Skin of body (tissue), 2 donors: ENCODE measurements around the gene NGRN. TPM values are rescaled to one million over a fixed set of nuclear protein-coding genes. Genes with fewer than 3 reads are reported as not detected.
"Not testable (repeated sequence)": the region's sequence is repeated elsewhere in the genome, so short reads cannot be mapped to it uniquely, and the experiment has no call there.

Experiments used
- DNase-seq: peaks from one replicate; lab custom pipeline; 2025; lab: John Stamatoyannopoulos, UW
- total RNA-seq: library from RNA; depleted of rRNA; stranded (reverse); fragments of >200 nt; gene quantifications from one replicate; pipeline ENCODE4 v1.2.3, GENCODE V29; 2014

NGRN gene
- total RNA-seq, 1 donor from 2014 or later: 51.8 TPM

DNA sequence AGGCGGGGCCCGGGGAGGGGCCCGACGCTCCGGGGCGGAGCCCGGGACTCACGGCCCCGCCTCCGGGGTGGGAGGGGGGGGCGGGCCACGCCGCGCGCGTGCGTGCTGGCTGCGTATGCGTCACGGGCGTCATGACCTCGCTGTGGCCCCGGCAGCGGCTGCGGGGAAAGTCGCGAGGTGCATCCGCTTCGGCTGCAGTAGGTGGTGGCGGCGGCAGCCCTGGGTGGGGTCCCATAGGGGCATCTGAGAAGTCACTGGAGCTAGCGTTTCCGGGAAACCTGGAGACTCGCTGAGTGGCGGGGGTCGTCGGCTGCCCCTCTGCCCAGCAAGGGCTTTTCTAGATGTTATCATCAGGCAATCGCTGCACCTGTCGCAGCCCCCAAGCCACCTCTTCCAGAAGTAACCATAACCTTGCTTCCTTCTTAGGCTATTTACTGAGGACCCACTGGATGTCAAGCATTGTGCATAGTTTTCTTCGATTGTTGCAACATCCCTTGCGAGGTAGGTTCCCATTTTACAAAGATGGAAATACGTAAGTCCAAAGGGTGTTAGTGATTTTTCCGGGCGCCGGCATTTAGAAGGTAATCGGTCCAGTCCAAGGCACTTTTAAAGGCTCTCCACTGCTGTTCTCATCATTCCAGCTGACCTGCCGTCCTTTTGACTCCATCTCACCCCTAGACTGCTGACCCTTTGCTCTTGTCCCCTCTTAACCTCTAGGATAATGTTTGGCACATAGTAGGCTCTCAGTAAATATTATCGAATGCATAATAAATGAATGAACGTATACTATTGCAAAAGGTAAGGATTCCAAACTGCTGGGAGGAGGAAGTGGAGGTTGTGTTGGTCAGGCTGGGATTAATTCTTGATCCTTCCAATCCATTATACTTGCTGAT lies 31.1 kb upstream of the NGRN start, which contains the start of gene GDPGP1:
Gene GDPGP1, plus strand, starts transcription at position 114 of the 893 bp plus-strand sequence. CDS start 6,700 bp downstream, outside the sequence.
- DNase-seq: peak; percentile 92

DNA sequence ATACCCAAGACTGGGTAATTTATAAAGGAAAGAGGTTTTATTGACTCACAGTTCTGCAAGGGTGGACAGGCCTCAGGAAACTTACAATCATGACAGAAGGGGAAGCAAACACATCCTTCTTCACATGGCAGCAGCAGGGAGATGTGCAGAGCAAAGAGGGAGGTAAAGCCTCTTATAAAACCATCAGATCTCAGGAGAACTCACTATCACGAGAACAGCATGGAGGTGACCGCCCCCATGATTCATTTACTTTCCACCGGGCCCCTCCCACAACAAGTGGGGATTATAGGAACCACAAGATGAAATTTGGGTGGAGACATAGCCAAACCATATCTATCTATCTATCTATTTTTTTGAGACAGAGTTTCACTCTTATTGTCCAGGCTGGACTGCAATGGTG lies 26.1 kb upstream of the NGRN start:
- no peak for DNase-seq

DNA sequence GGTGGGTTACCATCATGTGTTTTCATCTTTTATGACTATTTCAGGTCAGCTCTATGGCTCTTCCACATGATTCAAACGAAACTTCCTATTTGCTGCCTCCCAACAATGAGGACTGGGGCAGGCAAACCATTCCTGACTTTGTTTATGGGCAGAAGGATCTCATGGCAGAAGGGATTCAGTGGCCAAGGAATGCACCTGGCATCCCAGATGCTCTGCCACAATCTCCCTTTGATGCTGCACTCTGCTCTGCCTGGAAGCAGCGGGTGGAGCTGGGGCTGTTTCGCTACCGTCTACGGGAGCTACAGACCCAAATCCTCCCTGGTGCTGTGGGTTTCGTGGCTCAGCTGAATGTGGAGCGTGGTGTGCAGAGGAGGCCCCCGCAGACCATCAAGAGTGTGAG lies 24.6 kb upstream of the NGRN start:
- no peak for DNase-seq

DNA sequence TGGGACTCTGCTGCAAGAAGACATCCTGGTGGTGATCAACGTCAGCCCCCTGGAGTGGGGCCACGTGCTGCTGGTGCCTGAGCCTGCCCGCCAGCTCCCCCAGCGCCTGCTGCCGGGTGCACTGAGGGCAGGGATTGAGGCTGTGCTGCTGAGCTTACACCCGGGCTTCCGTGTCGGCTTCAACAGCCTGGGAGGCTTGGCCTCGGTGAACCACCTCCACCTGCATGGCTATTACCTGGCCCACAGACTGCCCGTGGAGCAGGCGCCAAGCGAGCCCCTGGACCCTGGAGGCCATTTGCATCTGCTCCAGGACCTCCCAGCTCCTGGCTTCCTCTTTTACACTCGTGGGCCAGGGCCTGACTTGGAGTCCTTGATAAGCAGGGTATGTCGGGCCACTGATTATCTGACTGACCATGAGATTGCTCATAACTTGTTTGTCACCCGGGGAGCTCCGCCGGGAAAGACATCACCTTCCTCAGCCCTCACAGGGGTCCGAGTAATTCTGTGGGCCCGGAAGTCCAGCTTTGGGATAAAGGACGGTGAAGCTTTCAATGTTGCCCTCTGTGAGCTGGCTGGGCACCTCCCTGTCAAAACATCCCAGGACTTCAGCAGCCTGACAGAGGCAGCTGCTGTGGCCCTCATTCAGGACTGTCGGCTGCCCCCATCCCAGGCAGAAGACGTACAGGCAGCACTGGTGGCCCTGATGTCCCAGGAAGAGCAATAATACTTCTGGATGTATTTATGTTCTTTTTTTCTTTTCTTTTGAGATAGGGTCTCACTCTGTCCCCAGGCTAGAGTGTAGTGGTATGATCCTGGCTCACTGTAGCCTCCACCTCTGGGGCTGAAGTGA lies 23.9 kb upstream of the NGRN start:
- DNase-seq: no peak

DNA sequence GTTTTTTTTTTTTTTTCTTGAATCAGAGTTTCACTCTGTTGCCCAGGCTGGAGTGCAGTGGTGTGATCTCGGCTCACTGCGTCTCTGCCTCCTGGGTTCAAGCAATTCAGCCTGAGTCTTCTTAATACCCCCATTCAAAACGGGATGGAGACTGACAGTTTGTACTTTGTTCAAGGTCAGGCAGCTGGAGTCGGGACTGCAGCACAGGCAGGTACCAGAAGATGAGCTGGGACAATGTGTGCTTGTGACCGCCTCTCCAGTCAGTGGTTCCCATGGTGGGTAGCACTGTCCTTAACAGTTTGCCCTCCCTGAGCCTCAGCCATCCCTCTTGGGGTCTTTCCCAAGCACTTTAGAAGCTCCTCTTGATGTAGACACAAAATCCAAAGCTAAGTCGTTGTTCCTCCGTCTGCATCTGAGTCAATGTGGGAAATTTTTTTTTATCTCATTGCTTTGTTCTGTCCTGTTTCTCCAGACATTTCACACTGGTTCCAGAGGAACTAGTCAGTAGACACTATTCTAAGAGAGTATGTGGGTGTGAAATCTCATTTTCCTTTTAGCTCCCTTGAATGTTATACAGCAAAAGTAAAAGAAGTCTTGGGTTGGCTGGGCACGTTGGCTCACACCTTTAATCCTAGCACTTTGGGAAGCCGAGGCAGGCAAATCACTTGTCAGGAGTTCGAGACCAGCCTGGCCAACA lies 21.4 kb upstream of the NGRN start:
- DNase-seq: no peak

DNA sequence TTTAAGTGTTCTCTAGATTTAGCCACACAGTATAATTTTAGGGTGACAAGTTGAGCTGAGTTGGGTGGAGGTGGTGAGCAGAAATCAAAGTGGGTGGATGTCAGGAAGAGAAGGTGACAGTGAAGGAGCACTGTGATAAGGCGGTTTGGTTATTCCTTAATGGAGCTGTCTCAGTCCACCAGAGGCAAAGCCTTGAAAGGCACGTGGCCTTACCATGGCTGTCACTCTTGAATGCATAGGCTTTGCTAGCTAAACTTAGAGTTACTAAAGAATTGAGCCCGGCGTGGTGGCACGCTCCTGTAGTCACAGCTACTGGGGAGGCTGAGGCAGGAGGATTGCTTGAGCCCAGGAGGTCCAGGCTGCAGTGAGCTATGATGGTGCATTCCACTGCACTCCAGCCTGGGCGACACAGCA lies 16.7 kb upstream of the NGRN start:
- DNase-seq: no peak

DNA sequence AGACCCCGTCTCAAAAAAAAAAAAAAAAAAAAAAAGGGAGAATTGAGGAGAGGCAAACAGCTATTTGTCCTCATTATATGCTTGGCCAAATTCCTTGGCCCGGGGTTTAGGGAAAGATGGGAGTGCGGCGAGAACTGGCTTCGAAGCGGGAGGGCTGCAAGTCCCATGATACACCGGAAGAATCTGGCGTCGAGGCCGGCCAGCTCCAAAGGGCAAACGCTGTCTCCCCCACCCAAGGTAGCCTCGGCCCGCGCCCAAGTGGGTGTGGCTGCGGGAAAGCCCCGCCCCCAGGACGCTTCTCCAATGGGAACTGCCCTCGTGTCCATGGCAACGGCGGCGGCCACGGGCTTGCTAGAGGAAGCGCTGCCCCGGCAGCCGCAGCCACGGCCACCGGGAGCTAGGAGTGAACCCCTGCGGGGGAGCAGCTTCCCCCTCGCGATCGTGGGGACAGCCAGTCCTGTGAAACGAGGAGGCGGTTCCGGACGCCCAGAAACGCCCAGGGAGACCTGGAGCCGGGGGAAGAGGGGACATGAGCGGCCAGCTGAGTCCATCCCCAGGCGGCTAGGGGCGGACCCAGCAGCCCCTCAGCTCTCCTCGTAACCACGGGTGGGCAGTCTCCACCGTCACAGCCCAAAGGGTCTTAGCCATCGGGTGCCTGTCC lies 16.1 kb upstream of the NGRN start, which contains the start of gene TTLL13:
Gene TTLL13, plus strand, starts transcription at position 354 of the 661 bp plus-strand sequence. CDS start 1,075 bp downstream, outside the sequence.
- peak; percentile 45 for DNase-seq

DNA sequence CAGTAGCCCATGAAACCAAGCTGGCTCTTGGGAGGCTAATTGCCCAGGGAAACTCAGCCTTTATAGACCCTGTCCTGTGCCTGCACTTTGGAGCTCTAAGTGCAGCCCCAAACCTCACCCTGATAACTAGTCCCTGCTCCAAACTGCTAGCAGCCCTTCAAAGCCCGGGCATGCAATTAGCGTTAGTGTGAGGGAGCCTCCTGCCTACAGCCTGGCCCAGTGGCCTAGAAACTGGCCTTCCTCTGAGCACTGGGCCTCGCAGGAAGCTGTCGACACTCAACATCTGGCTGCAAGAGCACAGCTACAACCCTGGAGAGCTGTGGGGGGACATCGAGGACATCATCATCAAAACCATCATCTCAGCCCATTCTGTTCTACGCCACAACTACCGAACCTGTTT lies 7.7 kb upstream of the NGRN start:
- DNase-seq: no peak

DNA sequence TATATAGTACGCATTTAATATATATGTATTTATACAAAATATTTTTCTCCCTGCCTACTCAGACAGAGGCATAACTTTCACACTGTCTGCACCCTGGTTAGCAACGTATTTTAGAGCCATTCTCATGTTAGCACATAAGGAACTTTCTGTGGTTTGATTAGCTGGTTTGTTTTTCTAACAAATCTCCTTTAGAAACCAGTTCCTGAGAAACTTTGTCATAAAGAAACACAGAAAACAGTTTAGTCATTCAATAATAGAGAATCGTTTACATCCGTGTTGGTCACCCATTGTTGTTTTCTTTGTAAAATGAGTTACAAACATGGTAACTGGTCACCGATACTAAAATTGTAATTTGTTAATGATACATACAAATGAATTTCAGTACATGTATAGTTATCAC lies 5.9 kb upstream of the NGRN start:
- no peak for DNase-seq

DNA sequence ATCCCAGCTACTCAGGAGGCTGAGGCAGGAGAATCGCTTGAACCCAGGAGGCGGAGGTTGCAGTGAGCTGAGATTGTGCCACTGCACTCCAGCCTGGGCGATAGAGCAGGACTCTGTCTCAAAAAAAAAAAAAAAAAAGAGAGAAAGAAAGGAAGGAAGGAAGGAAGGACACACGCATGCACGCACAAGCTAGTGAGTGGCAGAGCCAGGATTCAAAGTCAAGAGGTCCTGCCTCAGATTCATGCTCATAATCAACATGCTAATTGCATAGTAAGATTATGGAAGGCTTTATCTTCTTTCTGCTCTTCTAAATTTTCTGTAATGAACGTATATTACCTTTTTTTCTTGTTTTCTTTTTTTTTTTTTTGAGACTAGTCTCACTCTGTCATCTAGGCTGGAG lies 4.7 kb upstream of the NGRN start:
- not testable (repeated sequence) for DNase-seq

DNA sequence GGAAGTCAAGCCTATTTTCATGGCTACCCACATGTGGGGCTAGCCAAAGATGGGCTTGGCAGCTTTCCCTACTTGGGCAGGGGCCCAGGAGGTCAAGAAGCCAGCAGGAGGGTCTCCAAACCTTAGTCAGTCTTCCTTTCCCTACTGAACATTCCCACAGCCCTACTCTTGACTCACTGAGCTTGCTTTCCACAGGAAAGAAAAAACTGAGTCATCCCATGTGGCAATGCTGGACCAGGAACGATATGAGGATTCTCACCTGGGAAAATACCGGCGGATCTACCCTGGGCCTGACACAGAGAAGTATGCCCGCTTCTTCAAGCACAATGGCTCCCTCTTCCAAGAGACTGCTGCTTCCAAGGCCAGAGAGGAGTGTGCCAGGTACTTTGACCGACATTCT lies 3.7 kb upstream of the NGRN start:
- no peak for DNase-seq

DNA sequence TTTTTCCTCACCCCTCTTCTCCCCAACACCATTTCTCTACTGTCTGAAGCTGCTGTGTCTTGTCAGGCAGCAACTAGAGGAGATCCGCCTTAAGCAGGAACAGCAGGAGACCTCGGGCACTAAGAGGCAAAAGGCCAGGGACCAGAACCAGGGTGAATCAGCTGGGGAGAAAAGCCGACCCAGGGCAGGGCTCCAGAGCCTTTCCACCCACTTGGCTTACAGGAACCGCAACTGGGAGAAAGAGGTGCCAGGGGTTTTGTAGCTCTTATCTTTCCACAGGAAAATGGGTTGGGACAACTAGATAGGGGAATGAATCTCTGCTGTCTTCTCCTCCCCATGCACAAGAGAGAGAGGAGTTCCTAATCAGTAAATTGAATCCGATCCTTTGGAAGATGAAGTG lies 3.0 kb upstream of the NGRN start:
- no peak for DNase-seq

DNA sequence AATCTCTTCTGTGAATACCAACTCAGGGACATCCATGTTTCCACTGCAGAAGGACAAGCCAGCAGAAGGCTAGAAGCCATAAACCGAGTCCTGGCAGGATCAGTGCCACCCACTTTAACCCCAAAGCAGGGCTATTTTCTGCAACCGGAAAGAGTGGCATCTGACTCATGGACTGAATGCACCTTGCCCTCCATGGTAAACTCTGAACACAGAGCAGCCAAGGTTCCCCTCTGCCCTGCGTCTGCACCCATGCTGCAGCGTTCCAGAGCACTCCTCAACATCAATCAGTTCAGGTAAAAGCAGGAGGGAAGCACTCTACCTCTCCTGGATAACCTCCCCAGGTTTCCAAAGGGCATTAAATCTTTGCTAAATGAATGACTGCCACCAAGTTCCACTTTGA lies 801 bp upstream of the NGRN start:
- DNase-seq: no peak

DNA sequence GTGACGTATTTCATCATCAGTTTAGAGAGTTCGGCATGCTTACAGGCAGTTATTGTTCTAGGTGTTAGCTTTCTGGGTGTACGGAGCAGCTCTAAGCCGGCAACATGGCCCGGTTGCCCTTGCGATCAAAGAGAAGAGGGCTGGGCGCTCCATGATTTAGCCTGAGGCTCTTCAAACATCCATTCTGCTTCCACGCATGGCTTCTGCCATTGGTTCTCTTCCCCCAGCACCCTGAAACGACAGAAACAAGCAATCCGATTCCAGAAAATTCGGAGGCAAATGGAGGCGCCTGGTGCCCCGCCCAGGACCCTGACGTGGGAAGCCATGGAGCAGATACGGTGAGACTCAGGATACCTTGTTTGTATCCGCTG lies 574 bp downstream of the NGRN start:
- DNase-seq: peak; percentile 56

DNA sequence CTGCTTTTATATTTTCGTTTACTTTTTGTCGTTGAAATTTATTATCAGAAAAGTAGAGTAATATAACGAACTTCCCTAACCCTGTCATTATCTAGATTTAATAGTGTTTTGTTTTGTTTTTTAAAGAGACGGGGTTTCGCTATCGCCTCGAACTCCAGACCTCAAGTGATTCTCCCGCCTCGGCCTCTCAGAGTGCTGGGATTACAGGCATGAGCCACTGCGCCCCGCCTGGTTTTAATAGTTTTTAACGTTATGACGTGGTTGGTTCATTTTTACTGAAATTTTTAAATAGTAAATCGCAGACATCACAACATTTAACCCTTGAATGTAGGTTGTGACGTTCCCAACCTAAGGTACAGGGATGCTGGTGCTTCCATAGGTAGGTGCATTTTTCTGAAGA lies 1.0 kb downstream of the NGRN start:
- peak; percentile 19 for DNase-seq

DNA sequence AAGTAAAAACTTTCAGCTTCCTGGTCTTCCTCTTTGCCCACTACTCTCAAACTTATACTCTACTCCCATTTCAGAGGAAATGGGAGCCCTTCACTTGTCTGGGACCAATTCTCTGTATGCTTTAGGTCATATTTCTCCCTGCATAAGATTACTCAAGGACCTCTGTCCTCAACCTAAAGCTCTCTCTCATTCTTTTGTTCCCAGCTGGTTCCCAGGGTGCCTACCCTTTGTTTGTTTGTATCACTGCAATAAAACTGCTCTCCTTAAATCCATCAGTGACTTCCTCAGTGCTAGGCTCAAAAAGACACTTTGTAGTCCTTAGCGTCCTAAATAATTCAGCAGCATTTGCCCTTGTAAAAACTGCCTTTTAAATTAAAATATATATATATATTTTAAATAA lies 2.9 kb downstream of the NGRN start:
- no peak for DNase-seq

DNA sequence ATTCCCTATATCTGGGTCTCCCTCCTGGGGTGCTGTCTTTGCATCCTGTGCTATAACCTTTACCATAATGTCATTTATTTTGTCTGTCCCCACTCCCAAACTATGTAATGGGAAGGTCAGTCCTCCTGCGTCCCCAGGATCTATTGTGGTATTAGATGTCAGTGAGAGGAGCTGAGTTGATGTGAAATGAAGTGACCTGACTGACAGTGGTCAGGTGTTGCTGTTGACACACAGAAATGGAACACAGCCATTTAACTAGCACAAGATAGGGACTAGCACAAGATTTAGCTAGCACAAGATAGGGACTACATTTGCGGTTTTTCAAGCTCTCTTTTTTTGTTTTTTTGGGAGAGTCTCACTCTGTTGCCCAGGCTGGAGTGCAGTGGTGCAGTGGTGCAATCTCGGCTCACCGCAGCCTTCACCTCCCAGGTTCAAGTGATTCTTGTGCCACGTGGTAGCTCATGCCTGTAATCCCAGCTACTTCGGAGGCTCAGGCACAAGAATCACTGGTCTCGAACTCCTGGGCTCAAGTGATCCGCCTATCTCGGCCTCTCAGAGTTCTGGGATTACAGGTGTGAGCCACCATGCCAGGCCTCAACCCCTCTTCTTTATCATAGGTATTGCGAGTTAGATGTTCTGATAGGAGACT lies 5.2 kb downstream of the NGRN start:
- DNase-seq: no peak

DNA sequence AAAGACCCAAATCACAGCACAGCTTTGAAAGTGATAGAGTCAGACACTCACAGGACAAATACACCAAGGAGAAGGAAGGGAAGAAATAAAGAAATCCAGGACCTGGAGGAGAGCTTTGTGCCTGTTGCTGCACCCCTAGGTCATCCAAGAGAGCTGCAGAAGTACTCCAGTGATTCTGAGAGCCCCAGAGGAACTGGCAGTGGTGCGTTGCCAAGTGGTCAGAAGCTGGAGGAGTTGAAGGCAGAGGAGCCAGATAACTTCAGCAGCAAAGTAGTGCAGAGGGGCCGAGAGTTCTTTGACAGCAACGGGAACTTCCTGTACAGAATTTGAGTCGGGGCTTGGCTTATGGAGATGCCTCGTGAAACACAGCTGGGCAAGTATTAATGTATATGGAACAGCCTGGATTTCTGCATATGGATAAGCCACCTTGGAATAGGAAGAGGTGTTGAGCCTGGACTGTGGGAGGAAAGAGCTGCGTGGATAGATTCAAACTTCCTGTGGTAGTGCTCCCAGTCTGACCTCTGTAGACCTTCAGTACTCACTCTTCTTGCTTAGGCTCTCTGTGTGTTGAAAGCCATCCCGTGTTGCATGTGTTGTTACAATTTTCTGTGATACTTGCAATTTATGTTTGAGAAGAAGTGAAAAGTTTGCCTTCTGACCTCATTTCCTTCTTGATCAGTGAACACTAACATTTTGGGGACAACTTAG lies 6.1 kb downstream of the NGRN start:
- DNase-seq: no peak

DNA sequence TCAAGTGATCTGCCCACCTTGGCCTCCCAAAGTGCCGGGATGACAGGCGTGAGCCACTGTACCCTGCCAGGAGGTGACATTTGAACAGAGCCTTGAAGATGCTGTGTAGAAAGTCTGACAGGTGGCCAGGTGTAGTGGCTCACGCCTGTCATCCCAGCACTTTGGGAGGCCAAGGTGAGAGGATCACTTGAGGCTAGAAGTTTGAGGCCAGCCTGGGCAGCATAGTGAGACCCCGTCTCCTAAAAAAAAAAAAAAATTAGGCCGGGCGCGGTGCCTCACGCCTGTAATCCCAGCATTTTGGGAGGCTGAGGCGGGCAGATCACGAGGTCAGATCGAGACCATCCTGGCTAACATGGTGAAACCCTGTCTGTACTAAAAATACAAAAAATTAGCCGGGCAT lies 13.0 kb downstream of the NGRN start:
- DNase-seq: not testable (repeated sequence)

DNA sequence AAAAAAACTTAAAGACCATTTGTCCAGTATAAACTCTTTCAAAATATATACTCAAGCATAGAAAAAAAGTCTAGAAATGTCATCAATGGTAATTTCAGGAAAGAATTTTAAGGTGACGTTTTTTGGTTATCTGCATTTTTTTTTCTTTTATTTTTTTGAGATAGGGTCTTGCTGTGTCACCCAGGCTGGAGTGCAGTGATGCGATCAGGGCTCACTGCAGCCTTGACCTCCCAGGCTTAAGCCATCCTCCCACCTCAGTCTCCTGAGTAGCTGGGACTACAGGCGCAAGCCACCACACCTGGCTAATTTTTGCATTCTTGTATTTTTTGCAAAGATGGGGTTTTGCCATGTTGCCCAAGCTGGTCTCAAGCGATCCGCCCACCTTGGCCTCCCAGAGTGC lies 15.3 kb downstream of the NGRN start:
- not testable (repeated sequence) for DNase-seq
